NCI-H2171 treated with DMSO at 0.1 percent for 48 hours (cell line): ENCODE measurements around the gene ALG8.
A peak's percentile ranks its signal among the peaks of the same experiment; 100 is the strongest.

Experiments
- DNase-seq: peaks from one replicate; lab custom pipeline; 2025; lab: John Stamatoyannopoulos, UW

The ALG8 gene

GRCh38 chr11:78160557-78160956 is 21.1 kb upstream of the ALG8 start:
- no peak for DNase-seq

- no peak for DNase-seq
Observed at GRCh38 chr11:78158987-78159652, 19.7 kb upstream of the ALG8 start.

GRCh38 chr11:78156127-78156844 is 16.9 kb upstream of the ALG8 start:
- no peak for DNase-seq

- DNase-seq = no peak
Observed at GRCh38 chr11:78151804-78152203, 12.4 kb upstream of the ALG8 start.

- no peak for DNase-seq
Observed at GRCh38 chr11:78150754-78151153, 11.3 kb upstream of the ALG8 start.

- no peak for DNase-seq
Observed at GRCh38 chr11:78150346-78150745, 10.9 kb upstream of the ALG8 start.

- DNase-seq = no peak
Observed at GRCh38 chr11:78149646-78150045, 10.2 kb upstream of the ALG8 start.

- DNase-seq = peak; percentile 18
Observed at GRCh38 chr11:78147807-78148206, 8.4 kb upstream of the ALG8 start.

GRCh38 chr11:78145511-78146025 is 6.1 kb upstream of the ALG8 start:
- no peak for DNase-seq

- no peak for DNase-seq
Observed at GRCh38 chr11:78140392-78141077, 1.1 kb upstream of the ALG8 start.

GRCh38 chr11:78138694-78139421 is 568 bp downstream of the ALG8 start:
- DNase-seq = peak; percentile 60

- DNase-seq = no peak
Observed at GRCh38 chr11:78138291-78138690, 1.1 kb downstream of the ALG8 start.

GRCh38 chr11:78132475-78132874 is 7.0 kb downstream of the ALG8 start:
- no peak for DNase-seq

GRCh38 chr11:78131956-78132355 is 7.5 kb downstream of the ALG8 start:
- DNase-seq = no peak

GRCh38 chr11:78127403-78127802 is 12.0 kb downstream of the ALG8 start:
- no peak for DNase-seq

- no peak for DNase-seq
Observed at GRCh38 chr11:78112582-78113275, 26.7 kb downstream of the ALG8 start.

GRCh38 chr11:78111298-78111697 is 28.1 kb downstream of the ALG8 start:
- no peak for DNase-seq

- DNase-seq = no peak
Observed at GRCh38 chr11:78110830-78111229, 28.6 kb downstream of the ALG8 start.

GRCh38 chr11:78110351-78110750 is 29.1 kb downstream of the ALG8 start:
- DNase-seq = no peak

GRCh38 chr11:78109081-78110015 is 30.1 kb downstream of the ALG8 start:
- DNase-seq = peak; percentile 97
